HepG2 (cell line): Measurements from ENCODE around the gene MARCHF9. TPM values are rescaled to one million over a fixed set of nuclear protein-coding genes. Genes with fewer than 3 reads are reported as not detected.

Experiments used
- FOSL1 ChIP-seq: sonication (generic); formaldehyde crosslinking; IDR thresholded peaks from 2 replicates; pipeline ENCODE4 v1.9.0; 2021; ENCODE audit warnings: missing genetic modification reagents, borderline replicate concordance
- KMT2A ChIP-seq: sonication (generic); formaldehyde crosslinking; IDR thresholded peaks from 2 replicates; pipeline ENCODE4 v1.4.0; 2020; ENCODE audit warnings: missing genetic modification reagents
- NFKBIZ ChIP-seq: IDR thresholded peaks from 2 replicates; pipeline ENCODE4 v1.6.1; 2018; ENCODE audit warnings: missing genetic modification reagents, missing compliant biosample characterization
- SIX1 ChIP-seq: sonication (generic); formaldehyde crosslinking; IDR thresholded peaks from 2 replicates; pipeline ENCODE4 v1.4.0; 2020; ENCODE audit warnings: missing genetic modification reagents, borderline replicate concordance
- ZNF253 ChIP-seq: sonication (generic); formaldehyde crosslinking; IDR thresholded peaks from 2 replicates; pipeline ENCODE4 v1.8.0; 2022; ENCODE audit warnings: mild to moderate bottlenecking, missing genetic modification reagents, borderline replicate concordance
- ZNF318 ChIP-seq: sonication (generic); formaldehyde crosslinking; IDR thresholded peaks from 2 replicates; pipeline ENCODE4 v1.4.0; 2020; ENCODE audit warnings: mild to moderate bottlenecking, missing genetic modification reagents
- polyA plus RNA-seq, 8 experiments: library from polyadenylated mRNA; depleted of rRNA in 3 of 8; stranded (reverse) in 7 of 8; unstranded in 1 of 8; fragments of >200 nt; fragmentation: Illumina TruSeq in 4 of 8; extraction: Trizol in 4 of 8; gene quantifications; 2 replicates each; pipeline versions ENCODE4 v1.2.1 to v1.2.3, GENCODE V29; 2011 to 2016; ENCODE audit warnings: low read depth in 4 of 8, missing spikeins in 1 of 8, mixed read lengths in 1 of 8; ENCODE audit not compliant: insufficient read depth in 1 of 8
- total RNA-seq, 5 experiments: library from RNA; depleted of rRNA; stranded (reverse); fragments of >200 nt; fragmentation: Illumina TruSeq; extraction: Trizol; gene quantifications; 2 replicates each; pipeline ENCODE4 v1.2.3, GENCODE V29; 2016; ENCODE audit warnings: low read depth in 1 of 5

MARCHF9 gene
- total and polyA plus RNA-seq, 2 of the 13 experiments (the other 11 are each of a cell fraction or from before 2014, with no cell fraction given), result 5.7 to 9.6 TPM

GRCh38 chr12:57771873-57772428, 17.0 kb downstream of the MARCHF9 start, which contains the start of gene METTL1 (continued):
- peak; percentile 64; the same call in 1 of the 2 replicates for TF ChIP-seq ZNF318
- TF ChIP-seq FOSL1, result no peak
- TF ChIP-seq KMT2A (CRISPR knock-in tag), result peak; percentile 64; the same call in 1 of the 2 replicates
- peak; percentile 40; the same call in 1 of the 2 replicates for TF ChIP-seq ZNF253 (CRISPR knock-in tag)
- TF ChIP-seq NFKBIZ, result no peak; the same call in 1 of the 2 replicates
- peak; percentile 67; the same call in 1 of the 2 replicates for TF ChIP-seq SIX1 (CRISPR knock-in tag)
